HG02623 (cell line): ENCODE results near the gene WDR26.
A peak's percentile ranks its signal among the peaks of the same experiment; 100 is the strongest.

Experiments used
- ATAC-seq: cut with Tn5 transposase; IDR thresholded peaks from one replicate; pipeline ENCODE4 v1.9.1; 2021; ENCODE audit warnings: moderate library complexity; ENCODE audit not compliant: unreplicated experiment

Gene WDR26

GRCh38 chr1:224393294-224393693 lies 41.3 kb downstream of the WDR26 start:
- ATAC-seq: no peak

GRCh38 chr1:224392411-224393249 lies 42.0 kb downstream of the WDR26 start:
- ATAC-seq: no peak

- no peak for ATAC-seq
Observed at GRCh38 chr1:224390517-224390916, 44.1 kb downstream of the WDR26 start.

- ATAC-seq: no peak
Observed at GRCh38 chr1:224387943-224388342, 46.7 kb downstream of the WDR26 start.

- ATAC-seq: no peak
Observed at GRCh38 chr1:224387302-224387912, 47.2 kb downstream of the WDR26 start.

- ATAC-seq: no peak
Observed at GRCh38 chr1:224383218-224383617, 51.4 kb downstream of the WDR26 start.

- ATAC-seq: no peak
Observed at GRCh38 chr1:224381880-224382548, 52.6 kb downstream of the WDR26 start.

GRCh38 chr1:224380003-224380402 lies 54.6 kb downstream of the WDR26 start:
- peak; percentile 67 for ATAC-seq

- ATAC-seq: peak; percentile 29
Observed at GRCh38 chr1:224378855-224379631, 55.6 kb downstream of the WDR26 start.

GRCh38 chr1:224377676-224378006 lies 57.0 kb downstream of the WDR26 start:
- ATAC-seq: peak; percentile 59

- no peak for ATAC-seq
Observed at GRCh38 chr1:224375059-224375458, 59.5 kb downstream of the WDR26 start.

- ATAC-seq: no peak
Observed at GRCh38 chr1:224373008-224373590, 61.5 kb downstream of the WDR26 start.

- no peak for ATAC-seq
Observed at GRCh38 chr1:224368409-224368808, 66.2 kb downstream of the WDR26 start.

- ATAC-seq: no peak
Observed at GRCh38 chr1:224359207-224359606, 75.4 kb downstream of the WDR26 start.

- no peak for ATAC-seq
Observed at GRCh38 chr1:224358237-224358636, 76.4 kb downstream of the WDR26 start.

- no peak for ATAC-seq
Observed at GRCh38 chr1:224357626-224358124, 76.9 kb downstream of the WDR26 start.

- peak; percentile 98 for ATAC-seq
Observed at GRCh38 chr1:224356685-224357625, 77.6 kb downstream of the WDR26 start, which contains the start of gene CNIH4. Gene CNIH4, plus strand, starts transcription at chr1:224356879. Its CDS starts 46 bp downstream, at chr1:224356925.

- ATAC-seq: no peak
Observed at GRCh38 chr1:224353975-224354925, 80.3 kb downstream of the WDR26 start.
